ENCODE measurements around the gene CRABP1.

CRABP1 gene

DNA sequence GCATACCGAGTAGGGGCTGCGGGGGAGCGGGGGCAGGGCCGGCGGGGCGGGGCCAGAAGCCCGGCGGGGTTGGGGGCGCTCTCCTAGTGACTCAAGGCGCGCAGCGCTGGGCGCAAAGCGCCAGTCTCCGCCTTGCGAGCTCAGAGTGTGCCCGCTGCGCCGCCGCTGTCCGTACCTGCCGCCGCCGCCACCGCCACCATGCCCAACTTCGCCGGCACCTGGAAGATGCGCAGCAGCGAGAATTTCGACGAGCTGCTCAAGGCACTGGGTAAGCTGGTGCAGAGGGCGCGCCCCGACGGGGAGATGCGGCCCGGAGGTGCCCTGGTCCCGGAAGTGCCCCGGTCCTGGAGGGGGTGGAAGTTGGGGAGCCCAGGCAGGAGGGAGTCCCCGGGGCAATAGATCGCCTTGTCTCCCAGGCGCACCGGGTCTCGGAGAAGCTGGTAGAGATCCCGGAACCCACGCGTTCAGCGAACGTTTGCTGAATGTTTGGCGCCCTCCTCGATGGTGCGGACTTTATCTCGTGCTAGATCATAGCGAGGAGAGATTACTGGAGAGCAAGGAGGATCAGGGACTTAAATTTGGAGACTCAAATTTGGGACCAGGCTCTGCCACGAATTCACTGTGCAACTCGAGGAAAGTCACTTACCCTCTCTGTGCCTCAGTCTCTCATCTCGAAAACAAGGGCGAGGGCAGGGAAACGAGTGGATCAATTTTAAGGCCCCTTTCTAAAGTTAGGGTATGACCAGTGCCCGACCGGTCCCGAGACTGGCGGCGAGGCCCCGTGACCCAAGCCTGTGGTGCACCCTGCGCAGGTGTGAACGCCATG lies at the start of gene CRABP1:
CRABP1 (plus strand) TSS at position 123 of the 826 bp plus-strand sequence; CDS start at position 199, 76 bp downstream.
- H3K4me1 ChIP-seq (ENCODE audit: insufficient read depth, low read length): peaks cover 7% of the 10 kb centered on the region
- H3K9ac ChIP-seq (ENCODE audit: low read depth, low read length): peak within 1 kb of the TSS; percentile 93
- H3K36me3 ChIP-seq (ENCODE audit: insufficient read depth, low read length): peaks cover 7% of the 10 kb centered on the region; the same call in 1 of the 2 replicates
- no peaks in the 10 kb centered on the region for H3K9me3 ChIP-seq (ENCODE audit: control insufficient read depth, insufficient read depth, low read length)

DNA sequence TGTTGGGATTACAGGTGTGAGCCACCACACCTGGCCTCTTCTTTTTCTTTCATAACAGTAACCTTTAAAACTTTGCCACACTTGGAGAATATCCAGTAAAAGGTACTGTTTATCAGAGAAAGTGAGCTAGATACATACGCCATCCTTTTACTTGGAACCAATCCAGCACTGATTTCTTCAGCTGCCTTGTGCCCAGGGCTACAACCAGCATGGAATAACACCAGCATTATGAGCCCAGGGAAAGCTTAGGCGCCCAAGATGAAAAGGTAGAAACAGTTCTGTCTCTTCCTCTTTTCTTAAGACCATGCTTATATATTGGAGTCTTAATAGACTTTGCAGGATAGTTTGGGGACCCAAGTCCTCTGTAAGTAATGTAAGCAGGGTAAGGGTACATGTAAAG lies 49.1 kb upstream of the CRABP1 start:
- H3K4me1 ChIP-seq (ENCODE audit: insufficient read depth, low read length): no peaks in the 10 kb centered on the region
- H3K9me3 ChIP-seq (ENCODE audit: control insufficient read depth, insufficient read depth, low read length): no peaks in the 10 kb centered on the region
- H3K36me3 ChIP-seq (ENCODE audit: insufficient read depth, low read length): peaks cover 20% of the 10 kb centered on the region
- H3K9ac ChIP-seq (ENCODE audit: low read depth, low read length): no peak overlapping the region

GRCh38 chr15:78291698-78292097 lies 48.5 kb upstream of the CRABP1 start:
- Histone ChIP-seq H3K9ac (ENCODE audit: low read depth, low read length) (no peak overlapping the region), H3K36me3 (ENCODE audit: insufficient read depth, low read length) (peaks cover 14% of the 10 kb centered on the region; the same call in 1 of the 2 replicates), H3K4me1 (ENCODE audit: insufficient read depth, low read length) (no peaks in the 10 kb centered on the region)

GRCh38 chr15:78292219-78292618 lies 47.9 kb upstream of the CRABP1 start:
- Histone ChIP-seq H3K9me3 (ENCODE audit: control insufficient read depth, insufficient read depth, low read length) (no peaks in the 10 kb centered on the region), H3K36me3 (ENCODE audit: insufficient read depth, low read length) (peaks cover 13% of the 10 kb centered on the region; the same call in 1 of the 2 replicates), H3K9ac (ENCODE audit: low read depth, low read length) (no peak overlapping the region), H3K4me1 (ENCODE audit: insufficient read depth, low read length) (no peaks in the 10 kb centered on the region)

More at GRCh38 chr15:78291698-78292097, 48.5 kb upstream of the CRABP1 start:
- no peaks in the 10 kb centered on the region for H3K9me3 ChIP-seq (ENCODE audit: control insufficient read depth, insufficient read depth, low read length)

- Histone ChIP-seq H3K9me3 (ENCODE audit: control insufficient read depth, insufficient read depth, low read length) (no peaks in the 10 kb centered on the region), H3K36me3 (ENCODE audit: insufficient read depth, low read length) (peaks cover 4% of the 10 kb centered on the region; the same call in 1 of the 2 replicates), H3K4me1 (ENCODE audit: insufficient read depth, low read length) (no peaks in the 10 kb centered on the region), H3K9ac (ENCODE audit: low read depth, low read length) (peak within 1 kb of the TSS; percentile 96)
Observed at GRCh38 chr15:78299101-78299930, 40.8 kb upstream of the CRABP1 start, which contains the start of gene SKIC8. SKIC8 (minus strand) TSS chr15:78299609; CDS start chr15:78295686, 3,923 bp downstream.

- Histone ChIP-seq H3K9me3 (ENCODE audit: control insufficient read depth, insufficient read depth, low read length) (no peaks in the 10 kb centered on the region), H3K4me1 (ENCODE audit: insufficient read depth, low read length) (peaks cover 2% of the 10 kb centered on the region; the same call in 1 of the 2 replicates), H3K36me3 (ENCODE audit: insufficient read depth, low read length) (no peaks in the 10 kb centered on the region), H3K9ac (ENCODE audit: low read depth, low read length) (no peak overlapping the region)
Observed at GRCh38 chr15:78301326-78301725, 38.8 kb upstream of the CRABP1 start.

DNA sequence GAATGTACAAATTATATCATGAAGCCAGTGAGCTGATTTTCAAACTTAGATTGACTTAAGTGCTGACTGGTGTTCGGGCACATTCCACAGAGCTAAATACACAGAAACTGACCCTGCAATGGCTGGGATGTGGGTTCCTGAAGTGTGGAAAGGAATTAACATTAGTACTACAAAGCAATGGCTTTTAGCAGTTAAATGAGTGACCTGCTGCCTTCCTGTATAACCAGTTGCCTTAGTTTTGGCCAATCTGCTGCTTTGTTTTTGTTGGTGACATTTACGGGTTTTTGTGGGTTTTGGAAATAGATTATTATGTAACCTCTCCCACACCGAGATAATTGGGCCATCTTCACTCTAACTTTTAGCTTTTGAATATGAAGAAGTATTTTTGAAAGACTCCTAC lies 38.3 kb upstream of the CRABP1 start:
- Histone ChIP-seq H3K36me3 (ENCODE audit: insufficient read depth, low read length) (no peaks in the 10 kb centered on the region), H3K9me3 (ENCODE audit: control insufficient read depth, insufficient read depth, low read length) (no peaks in the 10 kb centered on the region), H3K9ac (ENCODE audit: low read depth, low read length) (no peak overlapping the region), H3K4me1 (ENCODE audit: insufficient read depth, low read length) (peaks cover 4% of the 10 kb centered on the region; the same call in 1 of the 2 replicates)

DNA sequence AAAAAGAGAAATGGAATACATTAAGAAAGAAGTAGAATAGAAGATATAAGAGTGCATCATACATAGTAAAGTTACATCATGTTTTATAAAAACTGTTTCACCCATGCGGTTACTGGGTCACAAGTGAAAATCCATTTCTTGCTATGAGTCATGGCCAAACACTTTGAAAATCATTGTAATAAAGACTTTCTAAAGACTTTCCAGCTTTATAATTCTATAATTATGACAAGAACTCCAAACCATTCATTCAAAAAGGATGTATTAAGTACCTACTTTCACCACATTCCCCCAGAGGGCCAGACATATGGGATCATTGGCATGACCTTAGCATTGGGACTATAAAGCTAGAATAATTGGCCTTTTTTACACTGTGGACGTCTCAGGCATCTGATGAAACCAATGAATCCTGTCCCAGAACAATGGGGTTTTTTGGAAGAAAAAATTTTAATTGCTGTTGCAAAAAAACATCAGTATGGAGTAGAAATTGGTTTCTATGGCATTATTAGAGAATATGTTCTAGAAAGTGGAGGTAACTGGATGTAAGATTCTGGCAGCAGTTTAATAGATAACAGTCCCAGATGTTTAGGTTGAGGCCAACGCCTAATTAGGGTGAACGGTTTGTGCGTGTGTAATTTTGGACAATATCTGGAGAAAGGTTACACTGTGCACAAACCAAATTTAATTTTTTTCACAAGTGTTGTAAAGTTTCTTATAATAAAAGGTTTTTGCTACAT lies 37.4 kb upstream of the CRABP1 start:
- Histone ChIP-seq H3K9me3 (ENCODE audit: control insufficient read depth, insufficient read depth, low read length) (no peaks in the 10 kb centered on the region), H3K4me1 (ENCODE audit: insufficient read depth, low read length) (peaks cover 4% of the 10 kb centered on the region; the same call in 1 of the 2 replicates), H3K9ac (ENCODE audit: low read depth, low read length) (peak overlapping the region; percentile 34; the same call in 1 of the 2 replicates), H3K36me3 (ENCODE audit: insufficient read depth, low read length) (no peaks in the 10 kb centered on the region)

DNA sequence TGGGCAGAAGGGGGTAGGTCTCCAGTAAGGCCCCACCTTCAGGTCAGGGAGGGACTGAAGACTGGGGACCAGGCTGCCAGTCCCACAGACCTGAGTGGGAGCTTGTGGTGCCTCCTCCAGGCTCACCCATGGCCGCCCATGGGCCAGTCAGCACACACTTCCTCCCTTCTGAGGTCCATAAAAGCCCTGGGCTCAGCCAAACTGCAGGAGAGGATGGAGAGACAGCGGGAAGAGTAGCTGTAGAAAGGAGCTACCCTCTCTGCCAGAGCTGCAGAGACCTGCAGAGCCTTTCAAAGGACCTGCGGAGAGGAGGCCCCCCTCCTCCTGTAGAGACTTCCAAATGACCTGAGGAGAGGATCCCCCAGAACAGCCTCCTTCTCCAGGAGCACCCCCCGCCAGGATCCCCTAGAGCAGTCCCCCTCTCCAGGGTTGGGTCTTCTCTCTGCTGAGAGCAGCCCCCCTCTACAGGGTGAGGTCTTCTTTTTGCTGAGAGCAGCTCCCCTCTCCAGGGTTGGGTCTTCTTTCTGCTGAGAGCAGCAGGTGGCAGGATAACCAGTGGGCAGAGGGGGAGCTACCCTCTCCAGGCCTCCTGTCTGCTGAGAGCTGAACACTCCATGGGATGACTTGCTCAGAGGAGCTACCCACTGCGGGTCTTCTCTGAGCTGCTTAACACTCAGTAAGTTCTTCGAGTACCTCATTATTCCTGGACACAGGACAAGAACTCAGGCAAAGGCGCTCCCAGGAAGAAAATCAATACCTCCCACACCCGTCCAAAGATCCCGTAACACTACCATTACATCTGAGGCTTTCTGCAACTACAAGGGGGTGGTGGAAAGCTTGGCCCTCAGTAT lies 35.7 kb upstream of the CRABP1 start:
- Histone ChIP-seq H3K9me3 (ENCODE audit: control insufficient read depth, insufficient read depth, low read length) (no peaks in the 10 kb centered on the region), H3K9ac (ENCODE audit: low read depth, low read length) (no peak overlapping the region; the same call in 1 of the 2 replicates), H3K4me1 (ENCODE audit: insufficient read depth, low read length) (peaks cover 4% of the 10 kb centered on the region; the same call in 1 of the 2 replicates), H3K36me3 (ENCODE audit: insufficient read depth, low read length) (no peaks in the 10 kb centered on the region)

- Histone ChIP-seq H3K4me1 (ENCODE audit: insufficient read depth, low read length) (peaks cover 4% of the 10 kb centered on the region; the same call in 1 of the 2 replicates), H3K9me3 (ENCODE audit: control insufficient read depth, insufficient read depth, low read length) (no peaks in the 10 kb centered on the region), H3K36me3 (ENCODE audit: insufficient read depth, low read length) (no peaks in the 10 kb centered on the region), H3K9ac (ENCODE audit: low read depth, low read length) (no peak overlapping the region)
Observed at GRCh38 chr15:78306176-78306774, 33.9 kb upstream of the CRABP1 start.

DNA sequence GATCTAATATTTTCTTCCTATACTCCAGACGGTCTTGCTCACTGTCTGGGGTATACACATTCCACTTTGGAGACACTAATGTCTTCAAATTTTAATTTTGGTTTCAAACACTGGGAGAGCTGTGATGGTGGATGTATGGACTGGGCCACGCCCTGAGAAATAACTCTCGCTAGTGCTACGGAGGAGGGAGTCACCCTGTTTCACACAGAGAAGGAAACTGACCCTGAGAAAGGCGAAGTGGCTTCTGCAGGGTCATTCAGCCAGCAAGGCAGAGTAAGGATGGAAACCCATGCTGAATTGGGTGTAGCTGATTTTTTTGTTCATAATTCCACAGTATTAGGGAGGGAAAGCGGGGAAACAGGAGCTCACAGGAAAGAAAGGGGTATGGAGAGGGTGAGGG lies 32.2 kb upstream of the CRABP1 start:
- H3K9ac ChIP-seq (ENCODE audit: low read depth, low read length): no peak overlapping the region
- H3K36me3 ChIP-seq (ENCODE audit: insufficient read depth, low read length): no peaks in the 10 kb centered on the region
- peaks cover 9% of the 10 kb centered on the region; the same call in 1 of the 2 replicates for H3K4me1 ChIP-seq (ENCODE audit: insufficient read depth, low read length)
- no peaks in the 10 kb centered on the region for H3K9me3 ChIP-seq (ENCODE audit: control insufficient read depth, insufficient read depth, low read length)

DNA sequence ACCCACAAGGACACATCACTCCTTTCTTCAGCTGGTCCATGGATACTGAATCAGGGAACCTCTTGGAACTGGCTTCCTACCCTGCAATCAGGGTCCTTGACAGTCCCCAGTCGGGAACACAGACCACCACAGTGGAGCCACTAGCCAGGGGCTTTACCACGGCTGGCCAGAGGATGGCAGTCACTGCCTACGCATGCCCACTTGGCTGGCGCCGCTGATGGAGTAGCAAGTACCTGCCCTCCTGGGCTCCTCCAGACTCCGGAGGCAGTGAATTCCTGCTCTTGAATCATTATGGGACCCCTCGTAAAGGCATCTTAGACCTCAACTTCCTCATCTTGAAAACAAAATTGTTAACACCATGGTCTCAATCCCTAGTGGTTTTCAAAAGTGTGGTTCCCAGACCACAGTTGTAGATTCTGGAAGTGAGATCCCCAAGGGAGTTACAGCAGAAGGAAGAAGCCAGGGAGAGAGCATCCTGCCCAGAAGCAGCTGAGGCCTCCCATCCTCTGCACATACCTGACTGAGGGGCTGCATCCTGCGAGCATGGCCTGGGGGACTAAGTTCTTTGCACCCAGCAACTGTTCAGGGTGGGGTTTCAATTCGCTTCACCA lies 31.6 kb upstream of the CRABP1 start:
- Histone ChIP-seq H3K9me3 (ENCODE audit: control insufficient read depth, insufficient read depth, low read length) (no peaks in the 10 kb centered on the region), H3K36me3 (ENCODE audit: insufficient read depth, low read length) (no peaks in the 10 kb centered on the region), H3K4me1 (ENCODE audit: insufficient read depth, low read length) (peaks cover 9% of the 10 kb centered on the region; the same call in 1 of the 2 replicates), H3K9ac (ENCODE audit: low read depth, low read length) (no peak overlapping the region)
